Neuronal stem cell (in vitro differentiated cells): ENCODE data around the gene BMAL1.
A peak's percentile ranks its signal among the peaks of the same experiment; 100 is the strongest.

ENCODE experiments used
- DNase-seq: peaks from one replicate; pipeline ENCODE4 v3.0.0-alpha.2; 2013; ENCODE audit warnings: low spot score
- H2AFZ ChIP-seq: one replicate; pipeline ENCODE4 v1.6.1; 2013; ENCODE audit warnings: mild to moderate bottlenecking, low read length, inconsistent platforms
- H2AK5ac ChIP-seq: 2 replicates; pipeline ENCODE4 v1.6.1; 2013; ENCODE audit warnings: low read depth, mild to moderate bottlenecking, inconsistent platforms, low read length, moderate library complexity, mixed read lengths
- H2BK120ac ChIP-seq: 2 replicates; pipeline ENCODE4 v1.6.1; 2013; ENCODE audit warnings: low read depth, mild to moderate bottlenecking, inconsistent platforms, low read length, moderate library complexity, mixed read lengths
- H2BK12ac ChIP-seq: one replicate; pipeline ENCODE4 v1.6.1; 2013; ENCODE audit warnings: low read length, inconsistent platforms
- H2BK15ac ChIP-seq: 2 replicates; pipeline ENCODE4 v1.6.1; 2013; ENCODE audit warnings: mild to moderate bottlenecking, low read length, inconsistent platforms, mixed read lengths
- H2BK5ac ChIP-seq: one replicate; pipeline ENCODE4 v1.6.1; 2013; ENCODE audit warnings: inconsistent platforms, mild to moderate bottlenecking, low read length, moderate library complexity
- H3K14ac ChIP-seq: one replicate; pipeline ENCODE4 v1.6.1; 2013; ENCODE audit warnings: low read length, inconsistent platforms
- H3K18ac ChIP-seq: 2 replicates; pipeline ENCODE4 v1.6.1; 2013; ENCODE audit warnings: low read length, inconsistent platforms
- H3K23ac ChIP-seq: 2 replicates; pipeline ENCODE4 v1.6.1; 2013; ENCODE audit warnings: low read depth, mild to moderate bottlenecking, mixed read lengths, low read length, inconsistent platforms; ENCODE audit not compliant: poor library complexity
- H3K27ac ChIP-seq: replicated peaks from 3 replicates; pipeline ENCODE4 v1.5.1; 2013; ENCODE audit warnings: low read length, inconsistent platforms
- H3K27me3 ChIP-seq, 3 experiments: 2 replicates each; pipeline ENCODE4 v1.6.1; 2013; ENCODE audit warnings: low read length in 3 of 3, mild to moderate bottlenecking in 2 of 3, inconsistent platforms in 1 of 3, low read depth in 1 of 3, mixed read lengths in 1 of 3, moderate library complexity in 1 of 3; ENCODE audit not compliant: control insufficient read depth in 3 of 3, insufficient read depth in 3 of 3
- H3K36me3 ChIP-seq, 2 donors: replicated peaks in 1 of 2; 2 replicates each; pipeline ENCODE4 v1.6.1; 2013; ENCODE audit warnings: low read length in 2 of 2; ENCODE audit not compliant: control insufficient read depth in 2 of 2, insufficient read depth in 2 of 2
- H3K4ac ChIP-seq: 2 replicates; pipeline ENCODE4 v1.6.1; 2013; ENCODE audit warnings: inconsistent platforms, mild to moderate bottlenecking, low read length, moderate library complexity
- H3K4me1 ChIP-seq, 2 donors: 1 replicate in 1 of 2; 2 replicates in 1 of 2; pipeline ENCODE4 v1.6.1; 2013; ENCODE audit warnings: low read length in 2 of 2, low read depth in 1 of 2; ENCODE audit not compliant: control insufficient read depth in 2 of 2, insufficient read depth in 1 of 2
- H3K4me2 ChIP-seq: one replicate; pipeline ENCODE4 v1.6.1; 2013; ENCODE audit warnings: mild to moderate bottlenecking, low read length, inconsistent platforms; ENCODE audit not compliant: insufficient read depth, poor library complexity, severe bottlenecking
- H3K4me3 ChIP-seq, 2 donors: 2 replicates each; pipeline ENCODE4 v1.5.1; 2013; ENCODE audit warnings: low read length in 2 of 2, mild to moderate bottlenecking in 2 of 2, inconsistent platforms in 1 of 2, moderate library complexity in 1 of 2
- H3K79me1 ChIP-seq: one replicate; pipeline ENCODE4 v1.6.1; 2013; ENCODE audit warnings: low read depth, mild to moderate bottlenecking, inconsistent platforms, low read length, moderate library complexity
- H3K9ac ChIP-seq: one replicate; pipeline ENCODE4 v1.6.1; 2013; ENCODE audit warnings: mild to moderate bottlenecking, low read depth, low read length, inconsistent platforms; ENCODE audit not compliant: poor library complexity
- H3K9me3 ChIP-seq, 2 donors: replicated peaks in 1 of 2; 2 replicates each; pipeline versions ENCODE3 to v1.6.1; 2013; ENCODE audit warnings: low read length in 2 of 2, mild to moderate bottlenecking in 2 of 2, inconsistent platforms in 1 of 2, low read depth in 1 of 2, mixed read lengths in 1 of 2, moderate library complexity in 1 of 2; ENCODE audit not compliant: control insufficient read depth in 2 of 2, insufficient read depth in 1 of 2
- H4K8ac ChIP-seq: one replicate; pipeline ENCODE4 v1.6.1; 2013; ENCODE audit warnings: low read depth, mild to moderate bottlenecking, inconsistent platforms, low read length, moderate library complexity
- H4K91ac ChIP-seq: one replicate; pipeline ENCODE4 v1.6.1; 2013; ENCODE audit warnings: low read length, low read depth, mild to moderate bottlenecking, inconsistent platforms; ENCODE audit not compliant: poor library complexity
- WGBS, 2 donors: extraction: QIAGEN DNeasy Blood & Tissue Kit; methylation state at CpG; one replicate each; pipeline ENCODE4 v1.1.7; 2013; ENCODE audit warnings: missing lambda C conversion rate in 2 of 2, mixed read lengths in 1 of 2; ENCODE audit not compliant: insufficient read length in 2 of 2, insufficient replicate concordance in 1 of 2; ENCODE audit errors: extremely low coverage in 2 of 2; 5-methylcytosine and 5-hydroxymethylcytosine counted together

BMAL1 gene

GRCh38 chr11:13321431-13321830, 43.8 kb downstream of the BMAL1 start:
- Histone ChIP-seq H3K9ac (no peak overlapping the region), H2AK5ac (no peak overlapping the region), H3K4me2 (no peak overlapping the region), H3K27me3 (no peaks in the 10 kb centered on the region), H3K18ac (no peak overlapping the region), H3K14ac (no peak overlapping the region), H4K8ac (no peak overlapping the region), H3K79me1 (no peaks in the 10 kb centered on the region), H3K4me3 (no peak overlapping the region), H3K27ac (no peak overlapping the region), H3K23ac (no peak overlapping the region), H3K4ac (no peak overlapping the region), H2BK15ac (no peak overlapping the region), H2BK12ac (no peak overlapping the region), H3K9me3 (no peaks in the 10 kb centered on the region), H2BK5ac (no peak overlapping the region), H3K36me3 (no peaks in the 10 kb centered on the region), H3K4me1 (peaks cover 0 to 5% of the 10 kb centered on the region in 2 donors), H2BK120ac (no peak overlapping the region), H2AFZ (no peak overlapping the region), H4K91ac (no peak overlapping the region)
- no CpG with 5 or more reads among the region's 2 CpGs for WGBS, 2 donors
- DNase-seq, result no peak

GRCh38 chr11:13324141-13324540, 46.6 kb downstream of the BMAL1 start:
- Histone ChIP-seq H4K91ac (no peak overlapping the region), H3K9me3 (no peaks in the 10 kb centered on the region), H2AFZ (no peak overlapping the region), H3K14ac (no peak overlapping the region), H3K23ac (no peak overlapping the region), H2BK120ac (no peak overlapping the region), H3K9ac (no peak overlapping the region), H2BK15ac (no peak overlapping the region), H2BK12ac (no peak overlapping the region), H3K4me2 (no peak overlapping the region), H3K18ac (peak overlapping the region; percentile 25), H3K79me1 (no peaks in the 10 kb centered on the region), H2AK5ac (no peak overlapping the region), H3K4ac (no peak overlapping the region), H3K27ac (no peak overlapping the region), H3K4me1 (peaks cover 3 to 20% of the 10 kb centered on the region in 2 donors), H4K8ac (no peak overlapping the region), H2BK5ac (no peak overlapping the region), H3K27me3 (no peaks in the 10 kb centered on the region), H3K36me3 (no peaks in the 10 kb centered on the region), H3K4me3 (no peak overlapping the region)
- no CpG with 5 or more reads among the region's 8 CpGs for WGBS, 2 donors
- no peak for DNase-seq

- Histone ChIP-seq H3K18ac (no peak overlapping the region), H2BK15ac (no peak overlapping the region), H3K4me2 (no peak overlapping the region), H2BK12ac (no peak overlapping the region), H4K8ac (no peak overlapping the region), H3K79me1 (no peaks in the 10 kb centered on the region), H3K9ac (no peak overlapping the region), H3K4me1 (peaks cover 3 to 25% of the 10 kb centered on the region in 2 donors), H3K27me3 (no peaks in the 10 kb centered on the region), H3K36me3 (no peaks in the 10 kb centered on the region), H2BK120ac (no peak overlapping the region), H3K4me3 (no peak overlapping the region), H2AK5ac (no peak overlapping the region), H3K14ac (no peak overlapping the region), H3K4ac (no peak overlapping the region), H3K27ac (no peak overlapping the region), H4K91ac (no peak overlapping the region), H3K23ac (no peak overlapping the region), H2BK5ac (no peak overlapping the region), H3K9me3 (no peaks in the 10 kb centered on the region), H2AFZ (no peak overlapping the region)
- no CpG with 5 or more reads among the region's 5 CpGs for WGBS, 2 donors
- DNase-seq, result no peak
Measured at GRCh38 chr11:13324709-13325108, 47.1 kb downstream of the BMAL1 start.

GRCh38 chr11:13327421-13327820, 49.8 kb downstream of the BMAL1 start:
- DNase-seq, result no peak
- no CpG with 5 or more reads among the region's 4 CpGs for WGBS, 2 donors
- Histone ChIP-seq H3K79me1 (no peaks in the 10 kb centered on the region), H3K4me2 (no peak overlapping the region), H2BK5ac (no peak overlapping the region), H3K36me3 (no peaks in the 10 kb centered on the region), H2BK15ac (no peak overlapping the region), H3K4ac (no peak overlapping the region), H2AFZ (peak overlapping the region; percentile 78), H2BK120ac (no peak overlapping the region), H3K23ac (no peak overlapping the region), H3K18ac (no peak overlapping the region), H3K27me3 (no peaks in the 10 kb centered on the region), H3K27ac (no peak overlapping the region), H3K4me1 (peaks cover 3 to 32% of the 10 kb centered on the region in 2 donors), H4K91ac (no peak overlapping the region), H2AK5ac (no peak overlapping the region), H2BK12ac (no peak overlapping the region), H3K9me3 (no peaks in the 10 kb centered on the region), H4K8ac (no peak overlapping the region), H3K9ac (no peak overlapping the region), H3K14ac (no peak overlapping the region), H3K4me3 (no peak overlapping the region)
